ENCODE measurements around the gene AUTS2. TPM values are rescaled to one million over a fixed set of nuclear protein-coding genes. Genes with fewer than 3 reads are reported as not detected.

Gene AUTS2
- total and polyA plus RNA-seq, 2 experiments from 2014 or later, result 32.0 to 91.0 TPM

- TF ChIP-seq, protein P1, sequence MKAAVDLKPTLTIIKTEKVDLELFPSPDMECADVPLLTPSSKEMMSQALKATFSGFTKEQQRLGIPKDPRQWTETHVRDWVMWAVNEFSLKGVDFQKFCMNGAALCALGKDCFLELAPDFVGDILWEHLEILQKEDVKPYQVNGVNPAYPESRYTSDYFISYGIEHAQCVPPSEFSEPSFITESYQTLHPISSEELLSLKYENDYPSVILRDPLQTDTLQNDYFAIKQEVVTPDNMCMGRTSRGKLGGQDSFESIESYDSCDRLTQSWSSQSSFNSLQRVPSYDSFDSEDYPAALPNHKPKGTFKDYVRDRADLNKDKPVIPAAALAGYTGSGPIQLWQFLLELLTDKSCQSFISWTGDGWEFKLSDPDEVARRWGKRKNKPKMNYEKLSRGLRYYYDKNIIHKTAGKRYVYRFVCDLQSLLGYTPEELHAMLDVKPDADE (IDR thresholded peaks at IDR 0.05), result no peak
- TF ChIP-seq CREB1 (CRISPR knock-in tag; IDR thresholded peaks at IDR 0.05; ENCODE audit: low read depth) (no peak), POLR2AphosphoS5 (IDR thresholded peaks at IDR 0.05; ENCODE audit: low read depth) (no peak), EZH2phosphoT487 (IDR thresholded peaks at IDR 0.05; ENCODE audit: unreplicated experiment) (no peak)
- Histone ChIP-seq H3K27ac (ENCODE audit: low read depth) (no peak overlapping the region), H3K4me1 (ENCODE audit: insufficient read depth) (no peaks in the 10 kb centered on the region), H4K20me1 (replicated peaks; ENCODE audit: insufficient read depth) (no peaks in the 10 kb centered on the region), H3K4me2 (no peak overlapping the region), H3K36me3 (ENCODE audit: insufficient read depth) (no peaks in the 10 kb centered on the region), H3F3A (replicated peaks; ENCODE audit: low read depth) (no peaks in the 10 kb centered on the region), H3K4me3 (no peak overlapping the region), H3K79me2 (replicated peaks; ENCODE audit: insufficient read depth) (no peaks in the 10 kb centered on the region), H2AFZ (no peak overlapping the region), H3K9me2 (ENCODE audit: insufficient read depth) (no peaks in the 10 kb centered on the region; the same call in 1 of the 2 replicates), H3K27me3 (ENCODE audit: insufficient read depth) (no peaks in the 10 kb centered on the region)
- H3K27ac Mint-ChIP-seq, result no peak overlapping the region
- no peaks in the 10 kb centered on the region for H3K27me3 Mint-ChIP-seq (ENCODE audit: insufficient read depth, low read depth, poor library complexity)
- H3K4me1 Mint-ChIP-seq, result peaks cover 4% of the 10 kb centered on the region; the same call in 1 of the 3 replicates
- no peaks in the 10 kb centered on the region for H3K36me3 Mint-ChIP-seq (ENCODE audit: low read depth)
- H3K4me3 Mint-ChIP-seq, result no peak overlapping the region
- DNase-seq (ENCODE audit: low spot score) (no peak), ATAC-seq (no peak)
- no peaks in the 10 kb centered on the region for H3K9me3 Mint-ChIP-seq
Observed at GRCh38 chr7:70405241-70405640, 807.0 kb downstream of the AUTS2 start.

GRCh38 chr7:70406186-70406949 is 808.1 kb downstream of the AUTS2 start:
- H3K4me3 ChIP-seq, result no peak overlapping the region
- H3K4me3 Mint-ChIP-seq, result no peak overlapping the region
- peaks cover 2% of the 10 kb centered on the region for H3K27me3 Mint-ChIP-seq (ENCODE audit: insufficient read depth, low read depth, poor library complexity)
- no peaks in the 10 kb centered on the region for H3K9me2 ChIP-seq (ENCODE audit: insufficient read depth)
- no peaks in the 10 kb centered on the region for H3K79me2 ChIP-seq (replicated peaks; ENCODE audit: insufficient read depth)
- H3K36me3 ChIP-seq (ENCODE audit: insufficient read depth), result no peaks in the 10 kb centered on the region
- peaks cover 3% of the 10 kb centered on the region; the same call in 1 of the 3 replicates for H3K4me1 Mint-ChIP-seq
- TF ChIP-seq EZH2 (IDR thresholded peaks at IDR 0.05; ENCODE audit: low read depth, unreplicated experiment) (no peak), CREB1 (CRISPR knock-in tag; IDR thresholded peaks at IDR 0.05; ENCODE audit: low read depth) (no peak), NANOG (IDR thresholded peaks at IDR 0.05; ENCODE audit: borderline replicate concordance) (no peak), JUNB (IDR thresholded peaks at IDR 0.05; ENCODE audit: unreplicated experiment) (no peak), POLR2AphosphoS5 (IDR thresholded peaks at IDR 0.05; ENCODE audit: low read depth) (no peak)
- TF ChIP-seq, protein P1 (IDR thresholded peaks at IDR 0.05), result no peak
- no peak overlapping the region for H3K27ac ChIP-seq (ENCODE audit: low read depth)
- H2AFZ ChIP-seq, result no peak overlapping the region
- no peaks in the 10 kb centered on the region for H3K36me3 Mint-ChIP-seq (ENCODE audit: low read depth)
- ATAC-seq (peak; percentile 42; the same call in 2 of the 3 replicates), DNase-seq (ENCODE audit: low spot score) (no peak)
- no peaks in the 10 kb centered on the region for H3K27me3 ChIP-seq (ENCODE audit: insufficient read depth)
- no peaks in the 10 kb centered on the region for H3F3A ChIP-seq (replicated peaks; ENCODE audit: low read depth)
- H3K9me3 Mint-ChIP-seq, result no peaks in the 10 kb centered on the region
- H4K20me1 ChIP-seq (replicated peaks; ENCODE audit: insufficient read depth), result no peaks in the 10 kb centered on the region
- no peak overlapping the region for H3K4me2 ChIP-seq
- H3K4me1 ChIP-seq (ENCODE audit: insufficient read depth), result no peaks in the 10 kb centered on the region
- no peak overlapping the region for H3K27ac Mint-ChIP-seq

- Histone ChIP-seq H3K4me3 (no peak overlapping the region), H3K4me2 (no peak overlapping the region), H3K9me2 (ENCODE audit: insufficient read depth) (no peaks in the 10 kb centered on the region), H3F3A (replicated peaks; ENCODE audit: low read depth) (no peaks in the 10 kb centered on the region), H3K4me1 (ENCODE audit: insufficient read depth) (no peaks in the 10 kb centered on the region), H4K20me1 (replicated peaks; ENCODE audit: insufficient read depth) (no peaks in the 10 kb centered on the region), H2AFZ (no peak overlapping the region), H3K36me3 (ENCODE audit: insufficient read depth) (no peaks in the 10 kb centered on the region), H3K79me2 (replicated peaks; ENCODE audit: insufficient read depth) (no peaks in the 10 kb centered on the region), H3K27me3 (ENCODE audit: insufficient read depth) (no peaks in the 10 kb centered on the region), H3K27ac (ENCODE audit: low read depth) (no peak overlapping the region)
- Mint-ChIP-seq H3K9me3 (no peaks in the 10 kb centered on the region), H3K4me3 (no peak overlapping the region), H3K27ac (no peak overlapping the region), H3K36me3 (ENCODE audit: low read depth) (no peaks in the 10 kb centered on the region), H3K4me1 (peaks cover 3% of the 10 kb centered on the region; the same call in 1 of the 3 replicates), H3K27me3 (ENCODE audit: insufficient read depth, low read depth, poor library complexity) (peaks cover 2% of the 10 kb centered on the region)
- ATAC-seq (no peak), DNase-seq (ENCODE audit: low spot score) (no peak)
- TF ChIP-seq REST (IDR thresholded peaks at IDR 0.05; ENCODE audit: unreplicated experiment), result no peak
- TF ChIP-seq STAT1 (IDR thresholded peaks at IDR 0.05; ENCODE audit: unreplicated experiment), result no peak
Observed at GRCh38 chr7:70406950-70407209, 808.6 kb downstream of the AUTS2 start.

All from GM23338 (cell line).